Astrocyte (in vitro differentiated cells and primary cell): ENCODE data around the gene NAT8. TPM values are rescaled to one million over a fixed set of nuclear protein-coding genes. Genes with fewer than 3 reads are reported as not detected.
"Not testable (repeated sequence)": the region's sequence is repeated elsewhere in the genome, so short reads cannot be mapped to it uniquely, and the experiment has no call there.

Experiments
- DNase-seq: peaks from one replicate; pipeline ENCODE4 v3.0.0-alpha.2; 2010; ENCODE audit warnings: low read depth
- FAIRE-seq: peaks from 2 replicates; lab custom pipeline; 2011; peaks lifted over from hg19 to GRCh38; lab: Jason Lieb, UNC
- H2AFZ ChIP-seq: 2 replicates; pipeline ENCODE4 v1.6.0; 2012; ENCODE audit warnings: low read depth, low read length, inconsistent platforms
- H3K27ac ChIP-seq: 2 replicates; pipeline ENCODE4 v1.5.1; 2011; ENCODE audit warnings: low read depth, low read length, inconsistent platforms
- H3K27me3 ChIP-seq: 2 replicates; pipeline ENCODE4 v1.6.0; 2011; ENCODE audit warnings: low read length, inconsistent platforms; ENCODE audit not compliant: insufficient read depth
- H3K36me3 ChIP-seq: 2 replicates; pipeline ENCODE4 v1.5.1; 2011; ENCODE audit warnings: low read length, inconsistent platforms; ENCODE audit not compliant: insufficient read depth
- H3K4me1 ChIP-seq: 2 replicates; pipeline ENCODE4 v1.5.1; 2011; ENCODE audit warnings: low read length, inconsistent platforms; ENCODE audit not compliant: insufficient read depth
- H3K4me2 ChIP-seq: 2 replicates; pipeline ENCODE4 v1.6.0; 2012; ENCODE audit warnings: low read length, inconsistent platforms
- H3K4me3 ChIP-seq: 2 replicates; pipeline ENCODE4 v1.5.1; 2011; ENCODE audit warnings: low read depth, mild to moderate bottlenecking, low read length, inconsistent platforms; ENCODE audit not compliant: insufficient read depth
- H3K79me2 ChIP-seq: 2 replicates; pipeline ENCODE4 v1.6.0; 2012; ENCODE audit warnings: mild to moderate bottlenecking, low read length, inconsistent platforms; ENCODE audit not compliant: insufficient read depth
- H3K9ac ChIP-seq: 2 replicates; pipeline ENCODE4 v1.6.0; 2012; ENCODE audit warnings: mild to moderate bottlenecking, low read length, inconsistent platforms
- H3K9me3 ChIP-seq: 2 replicates; pipeline ENCODE4 v1.5.1; 2012; ENCODE audit warnings: low read depth, mild to moderate bottlenecking, low read length, inconsistent platforms; ENCODE audit not compliant: insufficient read depth
- H4K20me1 ChIP-seq: 2 replicates; pipeline ENCODE4 v1.6.0; 2012; ENCODE audit warnings: low read length, inconsistent platforms; ENCODE audit not compliant: insufficient read depth
- H3K27ac Mint-ChIP-seq: one replicate; pipeline ENCODE4 v1.8.0; 2021; ENCODE audit warnings: mild to moderate bottlenecking, mixed read lengths; ENCODE audit not compliant: unreplicated experiment
- H3K27me3 Mint-ChIP-seq: one replicate; pipeline ENCODE4 v1.8.0; 2021; ENCODE audit warnings: low read depth, mixed read lengths; ENCODE audit not compliant: unreplicated experiment
- H3K36me3 Mint-ChIP-seq: one replicate; pipeline ENCODE4 v1.8.0; 2021; ENCODE audit warnings: low read depth, mixed read lengths; ENCODE audit not compliant: unreplicated experiment
- H3K4me1 Mint-ChIP-seq: one replicate; pipeline ENCODE4 v1.8.0; 2021; ENCODE audit warnings: low read depth, mixed read lengths; ENCODE audit not compliant: unreplicated experiment
- H3K4me3 Mint-ChIP-seq: one replicate; pipeline ENCODE4 v1.8.0; 2021; ENCODE audit warnings: mild to moderate bottlenecking, moderate library complexity, mixed read lengths; ENCODE audit not compliant: unreplicated experiment
- H3K9me3 Mint-ChIP-seq: one replicate; pipeline ENCODE4 v1.8.0; 2021; ENCODE audit warnings: mild to moderate bottlenecking, mixed read lengths; ENCODE audit not compliant: unreplicated experiment
- CTCF ChIP-seq: IDR thresholded peaks from 2 replicates; pipeline ENCODE4 v1.5.1; 2011; ENCODE audit warnings: low read depth, mild to moderate bottlenecking, inconsistent platforms, low read length, moderate library complexity; ENCODE audit not compliant: insufficient read depth
- total RNA-seq: library from RNA; stranded (reverse); gene quantifications from 2 replicates; pipeline ENCODE4 v1.2.1, GENCODE V29; 2021

Gene NAT8
- total RNA-seq, 1 donor from 2014 or later, result not detected

GRCh38 chr2:73630662-73631266 lies 11.5 kb downstream of the NAT8 start:
- H3K4me3 Mint-ChIP-seq, H4K20me1 ChIP-seq, H3K9me3 ChIP-seq, H3K4me1 Mint-ChIP-seq, H3K27me3 ChIP-seq, H3K36me3 Mint-ChIP-seq, H3K4me1 ChIP-seq, H3K36me3 ChIP-seq, H3K27ac Mint-ChIP-seq, H3K9ac ChIP-seq, H3K9me3 Mint-ChIP-seq, H3K27me3 Mint-ChIP-seq, H2AFZ ChIP-seq, H3K79me2 ChIP-seq, DNase-seq, H3K4me3 ChIP-seq, H3K27ac ChIP-seq, H3K4me2 ChIP-seq, FAIRE-seq: not testable (repeated sequence)
- TF ChIP-seq CTCF, result peak; percentile 43

GRCh38 chr2:73628493-73628892 lies 13.7 kb downstream of the NAT8 start:
- H3K4me2 ChIP-seq, H3K36me3 Mint-ChIP-seq, H3K36me3 ChIP-seq, H3K9me3 ChIP-seq, H4K20me1 ChIP-seq, H2AFZ ChIP-seq, DNase-seq, H3K27me3 Mint-ChIP-seq, H3K4me3 ChIP-seq, H3K4me3 Mint-ChIP-seq, H3K9me3 Mint-ChIP-seq, H3K4me1 Mint-ChIP-seq, H3K27me3 ChIP-seq, H3K9ac ChIP-seq, H3K27ac Mint-ChIP-seq, H3K4me1 ChIP-seq, H3K27ac ChIP-seq, FAIRE-seq, H3K79me2 ChIP-seq: not testable (repeated sequence)

GRCh38 chr2:73626237-73626636 lies 16.0 kb downstream of the NAT8 start:
- not testable (repeated sequence) for H3K36me3 ChIP-seq, FAIRE-seq, H3K4me1 Mint-ChIP-seq, H3K4me3 Mint-ChIP-seq, H3K36me3 Mint-ChIP-seq, DNase-seq, H3K4me3 ChIP-seq, H3K4me1 ChIP-seq, H2AFZ ChIP-seq, H3K27ac ChIP-seq, H3K9me3 Mint-ChIP-seq, H3K9me3 ChIP-seq, H3K9ac ChIP-seq, H3K27me3 ChIP-seq, H3K27me3 Mint-ChIP-seq, H4K20me1 ChIP-seq, H3K27ac Mint-ChIP-seq, H3K79me2 ChIP-seq, H3K4me2 ChIP-seq

- H2AFZ ChIP-seq, DNase-seq, H3K4me1 ChIP-seq, H3K27me3 ChIP-seq, H3K36me3 ChIP-seq, H4K20me1 ChIP-seq, H3K27me3 Mint-ChIP-seq, H3K9me3 Mint-ChIP-seq, H3K4me3 ChIP-seq, H3K4me2 ChIP-seq, H3K9me3 ChIP-seq, H3K4me3 Mint-ChIP-seq, H3K4me1 Mint-ChIP-seq, H3K79me2 ChIP-seq, H3K27ac ChIP-seq, H3K9ac ChIP-seq, FAIRE-seq, H3K27ac Mint-ChIP-seq, H3K36me3 Mint-ChIP-seq: not testable (repeated sequence)
Measured at GRCh38 chr2:73624625-73625024, 17.6 kb downstream of the NAT8 start.

GRCh38 chr2:73624036-73624435 lies 18.2 kb downstream of the NAT8 start:
- not testable (repeated sequence) for H3K4me1 Mint-ChIP-seq, H3K27me3 ChIP-seq, DNase-seq, H4K20me1 ChIP-seq, H3K9ac ChIP-seq, FAIRE-seq, H3K27ac ChIP-seq, H2AFZ ChIP-seq, H3K79me2 ChIP-seq, H3K27me3 Mint-ChIP-seq, H3K27ac Mint-ChIP-seq, H3K9me3 Mint-ChIP-seq, H3K4me1 ChIP-seq, H3K4me3 ChIP-seq, H3K36me3 ChIP-seq, H3K36me3 Mint-ChIP-seq, H3K4me2 ChIP-seq, H3K4me3 Mint-ChIP-seq, H3K9me3 ChIP-seq
